Inferior parietal cortex (tissue), 1 donor: ENCODE results near the gene ITGB6.

Source experiments
- DNase-seq: peaks from one replicate; pipeline ENCODE4 v3.0.0-alpha.2; 2016; ENCODE audit errors: extremely low spot score

Gene ITGB6

GRCh38 chr2:160087854-160088745 is 112.0 kb downstream of the ITGB6 start:
- no peak for DNase-seq

- DNase-seq = no peak
Measured at GRCh38 chr2:160085662-160086061, 114.4 kb downstream of the ITGB6 start.

GRCh38 chr2:160077912-160078810 is 121.9 kb downstream of the ITGB6 start:
- no peak for DNase-seq

- no peak for DNase-seq
Measured at GRCh38 chr2:160076914-160077313, 123.2 kb downstream of the ITGB6 start.

GRCh38 chr2:160076241-160076640 is 123.8 kb downstream of the ITGB6 start:
- DNase-seq = no peak

GRCh38 chr2:160075171-160075570 is 124.9 kb downstream of the ITGB6 start:
- no peak for DNase-seq

GRCh38 chr2:160073284-160073888 is 126.7 kb downstream of the ITGB6 start:
- no peak for DNase-seq

GRCh38 chr2:160068906-160069305 is 131.2 kb downstream of the ITGB6 start:
- DNase-seq = no peak

GRCh38 chr2:160064916-160065315 is 135.2 kb downstream of the ITGB6 start:
- no peak for DNase-seq

- no peak for DNase-seq
Measured at GRCh38 chr2:160063879-160064612, 136.0 kb downstream of the ITGB6 start.

GRCh38 chr2:160063271-160063670 is 136.8 kb downstream of the ITGB6 start:
- DNase-seq = no peak

- no peak for DNase-seq
Measured at GRCh38 chr2:160062292-160063005, 137.6 kb downstream of the ITGB6 start, which contains the start of gene PLA2R1. Gene PLA2R1 (minus strand): TSS chr2:160062615. CDS start chr2:160062403, 212 bp downstream.

- DNase-seq = no peak
Measured at GRCh38 chr2:160061944-160062291, 138.2 kb downstream of the ITGB6 start.

- DNase-seq = no peak
Measured at GRCh38 chr2:160061533-160061932, 138.5 kb downstream of the ITGB6 start.

- no peak for DNase-seq
Measured at GRCh38 chr2:160060297-160060696, 139.8 kb downstream of the ITGB6 start.

- DNase-seq = no peak
Measured at GRCh38 chr2:160057356-160057755, 142.7 kb downstream of the ITGB6 start.

GRCh38 chr2:160055726-160056108 is 144.4 kb downstream of the ITGB6 start:
- no peak for DNase-seq

GRCh38 chr2:160054984-160055725 is 144.9 kb downstream of the ITGB6 start:
- no peak for DNase-seq

- DNase-seq = no peak
Measured at GRCh38 chr2:160053946-160054345, 146.1 kb downstream of the ITGB6 start.

- no peak for DNase-seq
Measured at GRCh38 chr2:160052531-160052930, 147.5 kb downstream of the ITGB6 start.
